ENCODE data around the gene NANOS1.

The NANOS1 gene, protein sequence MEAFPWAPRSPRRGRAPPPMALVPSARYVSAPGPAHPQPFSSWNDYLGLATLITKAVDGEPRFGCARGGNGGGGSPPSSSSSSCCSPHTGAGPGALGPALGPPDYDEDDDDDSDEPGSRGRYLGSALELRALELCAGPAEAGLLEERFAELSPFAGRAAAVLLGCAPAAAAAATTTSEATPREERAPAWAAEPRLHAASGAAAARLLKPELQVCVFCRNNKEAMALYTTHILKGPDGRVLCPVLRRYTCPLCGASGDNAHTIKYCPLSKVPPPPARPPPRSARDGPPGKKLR

GRCh38 chr10:119029613-119030420 lies at the start of gene NANOS1:
Gene NANOS1, plus strand, starts transcription at chr10:119029714. Its CDS starts 88 bp downstream, at chr10:119029802.
- no peak for DNase-seq

GRCh38 chr10:118980135-118980865 lies 49.2 kb upstream of the NANOS1 start:
- DNase-seq = no peak

DNA sequence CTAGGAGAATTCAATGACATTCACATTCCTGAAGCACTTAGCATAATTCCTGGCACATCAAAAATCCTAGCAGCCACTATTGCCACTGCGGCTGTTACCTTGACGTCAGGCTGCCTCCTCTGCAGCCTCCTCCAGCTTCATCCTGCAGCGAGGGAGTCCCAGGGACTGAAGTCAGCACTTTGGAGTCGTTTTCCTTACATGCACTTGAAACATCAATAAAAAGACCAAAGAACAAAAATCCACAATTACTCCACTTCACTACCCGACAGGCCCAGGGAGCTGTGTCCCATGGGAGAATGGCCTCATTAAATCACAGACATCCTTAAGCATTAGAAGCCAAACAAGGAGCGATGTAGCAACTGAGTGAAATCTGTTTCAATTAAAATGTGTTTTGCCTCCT lies 48.6 kb upstream of the NANOS1 start:
- no peak for DNase-seq

GRCh38 chr10:118981946-118982345 lies 47.6 kb upstream of the NANOS1 start:
- DNase-seq = no peak

DNA sequence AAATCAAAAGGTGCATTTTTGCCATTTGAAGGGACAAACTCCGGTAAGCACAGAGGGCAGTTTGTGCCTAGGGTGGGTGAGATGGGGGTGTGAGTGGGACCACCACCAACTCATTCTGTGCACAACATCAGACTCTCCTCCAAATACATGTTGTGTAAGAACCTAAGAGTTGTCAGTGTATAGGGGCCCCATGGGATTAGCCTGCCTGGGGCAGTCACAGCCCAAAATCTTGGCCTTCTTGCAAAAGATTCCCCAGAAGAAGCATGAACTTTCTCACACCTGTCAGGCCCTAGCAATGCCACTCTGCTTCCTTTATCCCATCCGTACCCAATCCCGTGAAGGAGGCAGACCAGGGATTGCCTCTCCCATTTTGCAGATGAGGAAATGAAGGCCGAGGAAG lies 47.1 kb upstream of the NANOS1 start:
- no peak for DNase-seq

GRCh38 chr10:118983263-118983662 lies 46.3 kb upstream of the NANOS1 start:
- no peak for DNase-seq

- no peak for DNase-seq
Measured at GRCh38 chr10:118985576-118985975, 43.9 kb upstream of the NANOS1 start.

- no peak for DNase-seq
Measured at GRCh38 chr10:118986815-118987790, 42.4 kb upstream of the NANOS1 start.

- DNase-seq = no peak
Measured at GRCh38 chr10:118990326-118990725, 39.2 kb upstream of the NANOS1 start.

DNA sequence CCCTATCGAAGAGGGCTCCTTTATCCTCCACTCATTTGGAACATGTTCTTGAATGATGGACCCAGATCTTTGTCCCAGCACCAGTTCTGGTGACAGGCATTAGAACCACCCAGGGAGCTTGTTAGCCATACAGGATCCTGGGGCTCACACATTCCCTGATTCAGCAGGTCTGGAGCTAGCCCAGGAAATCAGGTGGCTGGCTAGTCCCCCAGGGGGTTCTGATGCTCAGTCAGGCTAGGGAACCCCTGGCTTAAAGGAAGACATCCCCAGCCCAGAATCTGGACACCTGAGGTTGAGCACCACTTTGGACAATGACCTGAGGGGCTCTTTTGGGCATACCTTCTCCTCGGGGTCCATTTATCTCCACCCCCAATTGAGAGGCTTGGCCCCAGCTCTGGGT lies 37.0 kb upstream of the NANOS1 start:
- DNase-seq = no peak

GRCh38 chr10:118993214-118993613 lies 36.3 kb upstream of the NANOS1 start:
- DNase-seq = no peak

DNA sequence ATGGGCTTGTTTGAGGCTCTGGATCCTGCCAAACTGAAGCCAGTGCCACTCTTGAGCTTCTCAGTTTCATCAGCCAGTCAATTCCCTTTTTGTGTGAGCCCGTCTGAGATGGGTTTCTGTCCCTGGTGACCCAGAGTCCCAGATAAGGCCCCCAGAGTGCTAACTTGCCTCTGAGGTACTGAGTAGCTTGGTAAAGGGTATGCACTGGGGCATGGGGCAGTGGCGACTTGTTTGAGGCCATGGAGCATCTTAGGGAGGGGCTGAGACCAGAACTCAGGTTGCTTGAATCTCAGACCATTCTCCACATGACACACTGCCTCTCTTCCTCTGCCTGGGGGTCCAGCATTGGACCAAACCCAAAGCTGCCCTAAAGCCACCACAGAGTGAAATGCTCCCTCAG lies 35.2 kb upstream of the NANOS1 start:
- DNase-seq = no peak

- DNase-seq = no peak
Measured at GRCh38 chr10:118995739-118996138, 33.8 kb upstream of the NANOS1 start.

DNA sequence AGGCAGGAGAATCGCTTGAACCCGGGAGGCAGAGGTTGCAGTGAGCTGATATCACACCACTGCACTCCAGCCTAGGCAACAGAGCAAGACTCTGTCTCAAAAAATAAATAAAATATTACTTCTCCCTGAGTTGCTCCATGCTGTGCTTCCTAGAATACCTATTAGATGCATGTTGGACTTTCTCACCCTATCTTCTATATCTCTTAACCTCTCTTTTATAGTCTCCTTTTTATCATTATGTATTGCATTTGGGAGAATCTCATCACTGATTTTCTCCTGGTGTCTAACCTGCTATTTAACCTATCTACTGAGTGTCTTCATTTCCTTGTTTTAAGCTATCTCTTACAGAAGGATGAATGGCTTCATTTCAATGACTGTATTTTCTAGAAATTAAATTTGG lies 32.1 kb upstream of the NANOS1 start:
- DNase-seq = no peak

- no peak for DNase-seq
Measured at GRCh38 chr10:118998183-118998582, 31.3 kb upstream of the NANOS1 start.

DNA sequence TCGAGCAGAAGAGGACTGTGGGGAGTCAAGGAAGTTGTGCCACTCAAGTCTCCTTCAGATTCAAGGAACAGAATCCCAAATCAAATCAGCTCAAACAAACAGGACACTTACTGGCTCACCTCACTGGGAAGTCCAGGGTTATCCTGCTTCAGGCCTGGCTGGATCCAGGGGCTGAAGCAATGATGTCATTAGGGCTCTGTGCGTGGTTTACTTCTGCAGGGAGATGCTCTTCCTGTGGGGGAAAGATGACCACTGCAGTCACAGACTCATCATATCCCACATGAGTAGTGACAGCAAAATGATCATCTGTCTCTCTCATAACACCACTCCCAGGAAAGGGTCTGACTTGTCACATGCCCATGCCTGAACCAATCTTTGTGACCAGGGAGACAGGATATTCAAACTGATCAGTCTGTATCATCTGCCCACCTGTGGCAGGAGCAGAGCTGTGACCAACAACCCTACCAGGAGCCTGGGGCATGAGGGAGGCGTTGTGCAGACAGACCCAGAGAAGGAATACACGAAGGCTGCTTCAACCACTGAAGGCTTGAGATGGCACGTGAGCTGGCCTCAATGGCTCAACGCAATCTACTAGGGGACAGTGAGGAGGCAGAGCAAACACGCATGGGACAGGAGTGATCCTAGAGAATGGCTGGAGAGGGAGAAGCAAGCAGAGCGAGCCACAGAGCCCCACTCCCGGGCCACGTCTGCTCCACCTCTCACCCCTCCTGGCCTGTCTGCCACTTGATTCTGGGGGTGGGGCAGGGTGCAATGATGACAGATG lies 27.6 kb upstream of the NANOS1 start:
- DNase-seq = no peak

DNA sequence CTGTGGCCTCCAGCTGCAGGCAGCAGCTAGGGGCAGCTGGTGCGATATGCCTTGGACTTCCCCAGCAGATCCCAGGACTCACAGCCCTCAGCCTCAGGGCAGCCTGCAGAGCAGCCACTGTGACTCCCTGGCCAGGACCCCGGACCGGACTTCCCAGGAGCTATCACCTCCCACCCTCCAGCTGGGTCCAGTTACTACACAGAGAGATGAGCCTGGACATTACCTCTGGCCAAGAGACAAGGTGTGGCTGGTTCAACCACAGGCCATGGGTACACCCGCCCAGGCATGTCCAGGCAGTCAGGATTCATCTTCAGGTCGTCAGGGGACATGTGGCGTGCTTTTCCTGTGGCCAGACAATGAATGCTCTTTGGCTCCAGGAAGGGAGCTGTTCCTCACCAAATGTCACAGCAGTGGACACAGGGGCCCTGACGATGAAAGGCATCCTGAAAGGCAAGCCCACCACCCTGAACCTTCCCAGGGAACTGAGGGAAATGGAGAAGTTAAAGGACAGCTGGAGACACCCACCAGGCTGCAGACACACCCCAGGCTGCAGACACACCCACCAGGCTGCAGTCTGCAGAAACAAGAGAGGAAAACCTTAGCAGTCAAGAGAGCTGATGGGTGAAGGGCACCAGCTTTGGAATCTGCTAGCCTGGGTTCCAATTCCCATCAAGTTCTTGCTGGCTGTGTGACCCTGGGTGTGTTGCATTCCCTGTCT lies 25.8 kb upstream of the NANOS1 start:
- no peak for DNase-seq

DNA sequence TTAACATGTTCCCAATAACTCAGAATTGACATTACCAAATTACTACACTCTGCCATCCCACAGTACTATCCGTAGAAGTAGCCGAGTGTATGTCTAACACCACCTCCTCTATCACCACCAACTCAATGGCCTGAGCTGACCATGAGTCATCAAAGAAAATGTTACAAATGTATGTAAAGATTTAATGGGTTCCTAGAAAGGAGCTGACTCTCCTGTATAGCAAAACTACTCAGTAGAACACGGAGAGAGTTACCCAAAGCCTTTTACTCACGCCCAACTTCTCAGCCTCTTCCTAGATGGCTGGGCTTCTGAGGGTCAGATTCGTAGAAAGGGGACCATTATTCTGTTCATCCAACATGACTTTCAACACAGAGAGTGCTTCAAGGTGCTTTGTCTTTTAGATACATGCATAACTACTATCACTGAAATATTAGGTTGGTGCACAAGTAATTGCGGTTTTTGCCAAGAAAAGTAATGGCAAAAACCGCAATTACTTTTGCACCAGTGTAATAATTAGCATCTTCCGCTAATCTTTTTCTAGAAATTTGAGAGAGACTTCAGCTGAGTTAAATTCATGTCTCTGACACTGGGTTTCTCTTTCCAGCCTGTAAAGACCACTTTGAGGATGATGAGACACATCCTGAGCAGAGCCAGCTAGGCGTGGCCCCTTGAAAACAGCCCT lies 24.0 kb upstream of the NANOS1 start:
- DNase-seq = no peak

- DNase-seq = no peak
Measured at GRCh38 chr10:119006451-119007210, 22.9 kb upstream of the NANOS1 start.

- no peak for DNase-seq
Measured at GRCh38 chr10:119007211-119007574, 22.3 kb upstream of the NANOS1 start.

Data from cortex of kidney (tissue), 1 donor.